GM12864 (cell line): ENCODE results near the gene CD55.

Source experiments
- DNase-seq: peaks from one replicate; pipeline ENCODE4 v3.0.0-alpha.2; 2011; ENCODE audit warnings: low read depth
- H3K4me3 ChIP-seq: 2 replicates; pipeline ENCODE4 v1.5.1; 2011; ENCODE audit warnings: mild to moderate bottlenecking, low read depth, low read length, control low read depth
- CTCF ChIP-seq: IDR thresholded peaks from 2 replicates; pipeline ENCODE4 v1.5.1; 2011; ENCODE audit warnings: low read depth, mild to moderate bottlenecking, moderate library complexity, low read length, control low read depth, inconsistent platforms; ENCODE audit errors: missing control alignments

CD55 gene

GRCh38 chr1:207311888-207312603, 9.4 kb upstream of the CD55 start:
- DNase-seq: no peak
- no peak for TF ChIP-seq CTCF
- H3K4me3 ChIP-seq: no peak overlapping the region

- no peak overlapping the region for H3K4me3 ChIP-seq
- no peak for TF ChIP-seq CTCF
- DNase-seq: no peak
Measured at GRCh38 chr1:207312604-207312920, 8.9 kb upstream of the CD55 start.

GRCh38 chr1:207313131-207313530, 8.3 kb upstream of the CD55 start:
- no peak overlapping the region for H3K4me3 ChIP-seq
- TF ChIP-seq CTCF: no peak
- DNase-seq: no peak

DNA sequence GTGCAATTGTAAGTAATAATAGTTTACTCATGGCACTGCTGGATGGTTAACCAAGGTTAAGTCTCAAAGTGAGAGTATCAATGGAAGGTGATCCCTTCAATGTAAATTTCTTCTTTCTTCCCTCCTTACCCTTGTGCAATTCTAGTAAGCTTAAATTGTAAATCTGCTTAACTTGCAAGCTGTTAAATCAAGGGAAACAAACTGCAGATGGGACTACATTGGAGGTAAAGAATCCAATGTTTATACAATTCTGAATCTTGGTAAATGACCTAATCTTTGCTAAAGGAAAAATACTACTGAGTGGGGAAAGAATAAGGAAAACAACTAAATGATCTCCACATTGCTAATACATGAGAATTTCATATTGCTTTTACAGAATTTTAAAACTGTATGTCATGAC, 6.7 kb upstream of the CD55 start:
- no peak overlapping the region for H3K4me3 ChIP-seq
- no peak for TF ChIP-seq CTCF
- no peak for DNase-seq

GRCh38 chr1:207315435-207315834, 6.0 kb upstream of the CD55 start:
- TF ChIP-seq CTCF: no peak
- no peak overlapping the region for H3K4me3 ChIP-seq
- no peak for DNase-seq

DNA sequence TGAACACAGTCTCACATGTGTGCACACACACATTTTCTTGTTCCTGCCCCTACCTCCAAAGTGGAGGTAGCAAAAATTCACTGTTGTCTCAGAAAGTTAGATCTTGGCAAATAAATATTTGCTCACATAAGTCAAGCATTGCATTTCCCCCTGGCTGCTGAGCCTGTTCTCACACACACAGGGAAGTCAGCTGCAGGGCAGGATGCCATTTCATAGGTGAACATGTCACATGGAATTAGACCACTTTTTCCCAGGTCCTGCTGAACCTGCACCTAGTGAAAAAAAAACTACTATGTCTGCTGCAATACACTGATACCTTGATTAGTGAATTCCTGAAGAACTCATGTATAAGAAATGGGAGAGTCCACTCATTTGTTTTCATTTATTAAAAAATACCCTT, 5.3 kb upstream of the CD55 start:
- no peak for TF ChIP-seq CTCF
- no peak for DNase-seq
- no peak overlapping the region for H3K4me3 ChIP-seq

DNA sequence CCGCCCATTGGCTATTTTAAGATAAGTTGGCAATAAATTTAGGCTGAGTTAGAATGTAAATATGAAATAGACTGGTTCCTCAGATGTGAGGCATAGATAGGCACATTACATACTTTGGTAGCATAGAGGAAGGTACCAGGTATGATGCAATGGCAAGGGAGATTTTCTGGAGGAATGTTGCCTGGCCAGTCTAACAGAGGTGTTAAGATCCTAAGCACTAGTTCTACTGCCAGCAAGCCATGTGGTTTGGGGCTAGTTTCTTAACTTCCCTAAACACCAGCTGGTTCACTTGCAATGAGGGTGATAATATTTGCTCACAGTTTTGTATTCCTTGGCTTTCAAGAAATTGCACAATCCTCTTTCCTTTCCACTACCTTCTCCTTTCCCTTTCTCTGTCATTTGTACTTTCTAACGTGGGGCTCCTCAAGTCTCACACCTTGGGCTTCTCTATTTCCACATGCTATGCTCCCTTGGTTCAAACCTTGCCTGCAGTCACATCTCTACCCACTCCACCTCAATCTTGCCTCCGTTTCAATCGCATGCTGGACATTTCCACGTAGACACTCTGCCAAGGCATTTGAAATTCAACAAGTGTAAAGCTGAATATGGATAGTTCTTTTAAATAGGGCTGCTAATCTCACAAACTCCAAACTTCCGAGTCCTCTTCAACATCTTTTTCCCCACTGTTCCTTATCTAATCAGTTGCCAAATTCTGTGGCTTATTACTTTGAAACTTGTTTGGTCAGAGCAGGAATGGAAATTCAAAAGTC, 4.7 kb upstream of the CD55 start:
- H3K4me3 ChIP-seq: no peak overlapping the region
- DNase-seq: no peak
- no peak for TF ChIP-seq CTCF
